Vagina (tissue), 2 donors: ENCODE data around the gene SMIM21. TPM values are rescaled to one million over a fixed set of nuclear protein-coding genes. Genes with fewer than 3 reads are reported as not detected.

Experiments used
- DNase-seq, 2 donors: peaks; one replicate each; pipeline ENCODE4 v3.0.0-alpha.2; 2017; ENCODE audit errors: extremely low spot score in 2 of 2
- H3K27ac ChIP-seq: fragments of 200-600 bp; sonication (generic); one replicate; pipeline ENCODE4 v1.5.1; 2019
- H3K27me3 ChIP-seq: fragments of 200-600 bp; sonication (generic); one replicate; pipeline ENCODE4 v1.5.1; 2019
- H3K36me3 ChIP-seq, 2 donors: fragments of 200-600 bp; sonication (generic); one replicate each; pipeline ENCODE4 v1.5.1; 2017 to 2019
- H3K4me1 ChIP-seq: fragments of 200-600 bp; sonication (generic); one replicate; pipeline ENCODE4 v1.5.1; 2019
- H3K4me3 ChIP-seq, 2 donors: fragments of 200-600 bp; sonication (generic); 1 replicate in 1 of 2; 2 replicates in 1 of 2; pipeline ENCODE4 v1.5.1; 2016 to 2019
- H3K9me3 ChIP-seq: fragments of 200-600 bp; sonication (generic); one replicate; pipeline ENCODE4 v1.5.1; 2019
- CTCF ChIP-seq, 3 experiments: fragments of 450-650 bp in 2 of 3; fragments of 200-600 bp in 1 of 3; sonication (generic) in 1 of 3; IDR thresholded peaks; one replicate each; pipeline ENCODE4 v1.5.1; 2017 to 2019; ENCODE audit warnings: antibody characterized with exemption in 3 of 3, mild to moderate bottlenecking in 2 of 3, moderate library complexity in 2 of 3
- POLR2A ChIP-seq, 2 donors: fragments of 450-650 bp; IDR thresholded peaks; one replicate each; pipeline ENCODE4 v1.6.1; 2017; ENCODE audit warnings: antibody characterized with exemption in 2 of 2, mild to moderate bottlenecking in 2 of 2, moderate library complexity in 2 of 2
- POLR2AphosphoS5 ChIP-seq, 2 donors: sonication (generic); formaldehyde crosslinking; IDR thresholded peaks; one replicate each; pipeline ENCODE4 v1.9.0; 2017; ENCODE audit warnings: antibody characterized with exemption in 2 of 2, mild to moderate bottlenecking in 2 of 2, low read depth in 1 of 2; ENCODE audit not compliant: insufficient read depth in 1 of 2
- intact Hi-C: fragments of 100-400 bp; cut with DNase I; formaldehyde crosslinking; loops from one replicate; pipeline ENCODE4 v1.15.1; 2023
- total RNA-seq: library from RNA; depleted of rRNA; stranded (reverse); fragments of >200 nt; gene quantifications from one replicate; pipeline ENCODE4 v1.2.3, GENCODE V29; 2016

Gene SMIM21
- total RNA-seq, 1 donor from 2014 or later = not detected

- no peaks in the 10 kb centered on the region for H3K27me3 ChIP-seq
- no peaks in the 10 kb centered on the region for H3K4me1 ChIP-seq
- H3K9me3 ChIP-seq = no peaks in the 10 kb centered on the region
- H3K36me3 ChIP-seq = no peaks in the 10 kb centered on the region
- DNase-seq = no peak
- H3K27ac ChIP-seq = no peak overlapping the region
- TF ChIP-seq CTCF (IDR thresholded peaks at IDR 0.05) (no peak), POLR2AphosphoS5 (IDR thresholded peaks at IDR 0.05; ENCODE audit: insufficient read depth in 1 of 2, low read depth in 1 of 2) (no peak), POLR2A (IDR thresholded peaks at IDR 0.05) (no peak)
- intact Hi-C loops = no loop called here
- H3K4me3 ChIP-seq = no peak overlapping the region
Measured at GRCh38 chr18:75369026-75369721, 58.3 kb downstream of the SMIM21 start.

GRCh38 chr18:75365837-75366236 is 61.7 kb downstream of the SMIM21 start:
- TF ChIP-seq POLR2AphosphoS5 (IDR thresholded peaks at IDR 0.05; ENCODE audit: insufficient read depth in 1 of 2, low read depth in 1 of 2) (no peak), POLR2A (IDR thresholded peaks at IDR 0.05) (no peak), CTCF (IDR thresholded peaks at IDR 0.05) (no peak)
- no peak for DNase-seq
- H3K36me3 ChIP-seq = no peaks in the 10 kb centered on the region
- no peak overlapping the region for H3K27ac ChIP-seq
- no peaks in the 10 kb centered on the region for H3K9me3 ChIP-seq
- H3K4me1 ChIP-seq = no peaks in the 10 kb centered on the region
- intact Hi-C loops = no loop called here
- no peak overlapping the region for H3K4me3 ChIP-seq
- H3K27me3 ChIP-seq = no peaks in the 10 kb centered on the region

DNA sequence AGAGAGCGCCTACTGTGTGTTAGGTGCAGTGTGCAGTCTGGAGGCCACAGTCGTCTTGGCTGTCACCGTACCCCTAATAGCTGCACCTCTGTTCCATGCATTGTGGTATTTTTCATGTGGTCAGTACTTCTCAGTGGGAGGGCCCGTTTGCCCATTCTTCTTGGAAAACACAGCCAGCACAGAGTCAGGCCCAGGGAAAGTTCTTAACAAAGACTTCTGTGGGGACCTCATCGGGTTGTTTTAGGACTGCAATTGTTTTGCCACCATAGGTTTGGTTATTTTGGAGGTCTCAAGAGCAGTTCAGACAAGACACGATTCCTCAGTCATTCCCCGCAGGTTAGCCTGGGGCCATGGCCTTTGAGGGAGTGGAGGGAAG is 62.3 kb downstream of the SMIM21 start:
- Histone ChIP-seq H3K27me3 (no peaks in the 10 kb centered on the region), H3K36me3 (no peaks in the 10 kb centered on the region), H3K9me3 (no peaks in the 10 kb centered on the region), H3K4me1 (no peaks in the 10 kb centered on the region), H3K4me3 (no peak overlapping the region), H3K27ac (no peak overlapping the region)
- TF ChIP-seq CTCF (IDR thresholded peaks at IDR 0.05) = no peak
- no peak for TF ChIP-seq POLR2A (IDR thresholded peaks at IDR 0.05)
- no peak for TF ChIP-seq POLR2AphosphoS5 (IDR thresholded peaks at IDR 0.05; ENCODE audit: insufficient read depth in 1 of 2, low read depth in 1 of 2)
- DNase-seq = no peak
- intact Hi-C loops = no loop called here

- Histone ChIP-seq H3K27me3 (no peaks in the 10 kb centered on the region), H3K36me3 (no peaks in the 10 kb centered on the region), H3K27ac (no peak overlapping the region), H3K4me1 (no peaks in the 10 kb centered on the region), H3K9me3 (no peaks in the 10 kb centered on the region), H3K4me3 (no peak overlapping the region)
- DNase-seq = no peak
- no peak for TF ChIP-seq POLR2A (IDR thresholded peaks at IDR 0.05)
- intact Hi-C loops = no loop called here
Measured at GRCh38 chr18:75364512-75365253, 62.8 kb downstream of the SMIM21 start.

GRCh38 chr18:75363446-75364225 is 63.9 kb downstream of the SMIM21 start:
- intact Hi-C loops = no loop called here
- no peak for TF ChIP-seq CTCF (IDR thresholded peaks at IDR 0.05)
- no peak for TF ChIP-seq POLR2AphosphoS5 (IDR thresholded peaks at IDR 0.05; ENCODE audit: insufficient read depth in 1 of 2, low read depth in 1 of 2)
- TF ChIP-seq POLR2A (IDR thresholded peaks at IDR 0.05) = no peak
- Histone ChIP-seq H3K36me3 (no peaks in the 10 kb centered on the region), H3K4me1 (no peaks in the 10 kb centered on the region), H3K4me3 (no peak overlapping the region), H3K27ac (no peak overlapping the region), H3K27me3 (no peaks in the 10 kb centered on the region), H3K9me3 (no peaks in the 10 kb centered on the region)
- DNase-seq = no peak
